Gastroesophageal sphincter (tissue), 4 donors: ENCODE data around the gene CROCC2. TPM values are rescaled to one million over a fixed set of nuclear protein-coding genes. Genes with fewer than 3 reads are reported as not detected.

Source experiments
- ATAC-seq: fragments of 150-250 bp; one replicate; pipeline ENCODE4 v1.9.1; 2016; ENCODE audit warnings: mild to moderate bottlenecking, moderate library complexity
- H3K27ac ChIP-seq, 4 donors: fragments of 200-600 bp; sonication (generic) in 3 of 4; 1 replicate in 3 of 4; 2 replicates in 1 of 4; pipeline ENCODE4 v1.5.1; 2016 to 2019
- H3K27me3 ChIP-seq: fragments of 200-600 bp; sonication (generic); one replicate; pipeline ENCODE4 v1.5.1; 2019
- H3K36me3 ChIP-seq, 2 donors: fragments of 200-600 bp; sonication (generic); one replicate each; pipeline ENCODE4 v1.5.1; 2019; ENCODE audit warnings: control low read depth in 1 of 2
- H3K4me1 ChIP-seq, 3 donors: fragments of 200-600 bp; sonication (generic); 1 replicate in 2 of 3; 2 replicates in 1 of 3; pipeline ENCODE4 v1.5.1; 2016 to 2019; ENCODE audit warnings: control low read depth in 2 of 3
- H3K4me3 ChIP-seq, 2 donors: fragments of 200-600 bp; sonication (generic); one replicate each; pipeline ENCODE4 v1.5.1; 2019; ENCODE audit warnings: mild to moderate bottlenecking in 1 of 2, moderate library complexity in 1 of 2
- H3K9me3 ChIP-seq, 3 donors: fragments of 200-600 bp; sonication (generic); one replicate each; pipeline ENCODE4 v1.5.1; 2017 to 2019; ENCODE audit warnings: control low read depth in 2 of 3
- CTCF ChIP-seq, 4 experiments: fragments of 200-600 bp in 2 of 4; fragments of 450-650 bp in 2 of 4; sonication (generic) in 1 of 4; IDR thresholded peaks; one replicate each; pipeline ENCODE4 v1.5.1; 2017 to 2019; ENCODE audit warnings: antibody characterized with exemption in 4 of 4, mild to moderate bottlenecking in 2 of 4, moderate library complexity in 2 of 4
- EP300 ChIP-seq: sonication (generic); formaldehyde crosslinking; IDR thresholded peaks from one replicate; pipeline ENCODE4 v1.6.1; 2017; ENCODE audit warnings: antibody characterized with exemption, mild to moderate bottlenecking
- POLR2A ChIP-seq, 2 donors: fragments of 450-650 bp; IDR thresholded peaks; one replicate each; pipeline ENCODE4 v1.6.1; 2017; ENCODE audit warnings: antibody characterized with exemption in 2 of 2, mild to moderate bottlenecking in 2 of 2, moderate library complexity in 1 of 2
- POLR2AphosphoS5 ChIP-seq: sonication (generic); formaldehyde crosslinking; IDR thresholded peaks from one replicate; pipeline ENCODE4 v1.6.1; 2017; ENCODE audit warnings: antibody characterized with exemption
- WGBS, 2 donors: methylation state at CpG; one replicate each; pipeline ENCODE4 v1.1.5; 2018; ENCODE audit warnings: low coverage in 1 of 2; 5-methylcytosine and 5-hydroxymethylcytosine counted together
- total RNA-seq, 4 donors: library from RNA; depleted of rRNA; stranded (reverse); fragments of >200 nt; gene quantifications; one replicate each; pipeline ENCODE4 v1.1.0, GENCODE V29; 2016

Gene CROCC2
- total RNA-seq, 4 donors from 2014 or later: not detected

GRCh38 chr2:241020201-241020600 is 114.1 kb downstream of the CROCC2 start:
- Histone ChIP-seq H3K4me1 (no peaks in the 10 kb centered on the region), H3K27me3 (no peaks in the 10 kb centered on the region), H3K9me3 (peaks cover 0 to 14% (median 2%) of the 10 kb centered on the region in 3 donors), H3K4me3 (no peak overlapping the region), H3K36me3 (peaks cover 0 to 15% of the 10 kb centered on the region in 2 donors), H3K27ac (no peak overlapping the region)
- WGBS, 2 donors: no CpG with 5 or more reads among the region's 10 CpGs
- no peak for ATAC-seq
- no peak for TF ChIP-seq POLR2AphosphoS5
- no peak for TF ChIP-seq CTCF (IDR thresholded peaks at IDR 0.05)
- no peak for TF ChIP-seq POLR2A (IDR thresholded peaks at IDR 0.05)
- TF ChIP-seq EP300: no peak

GRCh38 chr2:241020629-241021190 is 114.6 kb downstream of the CROCC2 start:
- WGBS, 2 donors: 81 to 90% methylated on average over 3 to 5 of the region's 8 CpGs
- Histone ChIP-seq H3K4me3 (no peak overlapping the region), H3K27me3 (no peaks in the 10 kb centered on the region), H3K9me3 (peaks cover 0 to 19% (median 2%) of the 10 kb centered on the region in 3 donors), H3K27ac (no peak overlapping the region), H3K4me1 (no peaks in the 10 kb centered on the region), H3K36me3 (peaks cover 0 to 15% of the 10 kb centered on the region in 2 donors)
- ATAC-seq: no peak
- TF ChIP-seq CTCF (IDR thresholded peaks at IDR 0.05): no peak
- no peak for TF ChIP-seq EP300
- no peak for TF ChIP-seq POLR2A (IDR thresholded peaks at IDR 0.05)
- TF ChIP-seq POLR2AphosphoS5: no peak

GRCh38 chr2:241025639-241026038 is 119.5 kb downstream of the CROCC2 start:
- TF ChIP-seq EP300 (no peak), POLR2AphosphoS5 (no peak), POLR2A (IDR thresholded peaks at IDR 0.05) (no peak), CTCF (IDR thresholded peaks at IDR 0.05) (no peak)
- H3K27me3 ChIP-seq: no peaks in the 10 kb centered on the region
- 43 to 64% methylated on average over 1 of the region's 1 CpG for WGBS, 2 donors
- no peak for ATAC-seq
- H3K36me3 ChIP-seq: peaks cover 0 to 8% of the 10 kb centered on the region in 2 donors
- H3K9me3 ChIP-seq: peaks cover 0 to 34% (median 2%) of the 10 kb centered on the region in 3 donors
- H3K4me3 ChIP-seq: no peak overlapping the region
- H3K4me1 ChIP-seq: no peaks in the 10 kb centered on the region
- H3K27ac ChIP-seq: no peak overlapping the region

- TF ChIP-seq POLR2AphosphoS5: no peak
- TF ChIP-seq POLR2A (IDR thresholded peaks at IDR 0.05): no peak
- no peak for TF ChIP-seq CTCF (IDR thresholded peaks at IDR 0.05)
- TF ChIP-seq EP300: no peak
- Histone ChIP-seq H3K27me3 (no peaks in the 10 kb centered on the region), H3K4me3 (no peak overlapping the region), H3K9me3 (peaks cover 0 to 24% (median 2%) of the 10 kb centered on the region in 3 donors), H3K36me3 (peaks cover 0 to 37% of the 10 kb centered on the region in 2 donors), H3K27ac (no peak overlapping the region), H3K4me1 (no peaks in the 10 kb centered on the region)
- 73% methylated on average over 3 of the region's 17 CpGs; no CpG with 5 or more reads in 1 of the 2 donors for WGBS, 2 donors
- peak; percentile 28 for ATAC-seq
Observed at GRCh38 chr2:241029599-241030332, 123.6 kb downstream of the CROCC2 start.

- TF ChIP-seq POLR2AphosphoS5 (no peak), EP300 (no peak), CTCF (IDR thresholded peaks at IDR 0.05) (no peak), POLR2A (IDR thresholded peaks at IDR 0.05) (no peak)
- H3K9me3 ChIP-seq: peaks cover 0 to 19% (median 0%) of the 10 kb centered on the region in 3 donors
- H3K4me3 ChIP-seq: no peak overlapping the region
- peaks cover 0 to 40% of the 10 kb centered on the region in 2 donors for H3K36me3 ChIP-seq
- H3K4me1 ChIP-seq: peaks cover 0 to 2% (median 0%) of the 10 kb centered on the region in 3 donors
- peaks cover 3% of the 10 kb centered on the region for H3K27me3 ChIP-seq
- no CpG with 5 or more reads among the region's 15 CpGs for WGBS, 2 donors
- no peak overlapping the region for H3K27ac ChIP-seq
- no peak for ATAC-seq
Observed at GRCh38 chr2:241030333-241030680, 124.2 kb downstream of the CROCC2 start.
